ENCODE data around the gene RAB23.
"Not testable (repeated sequence)": the region's sequence is repeated elsewhere in the genome, so short reads cannot be mapped to it uniquely, and the experiment has no call there.

Gene RAB23

GRCh38 chr6:57243526-57243925 lies 21.4 kb upstream of the RAB23 start:
- not testable (repeated sequence) for DNase-seq (ENCODE audit: low read depth in 4 of 4, low spot score in 1 of 4)

- DNase-seq (ENCODE audit: low read depth in 4 of 4, low spot score in 1 of 4) = no peak
Measured at GRCh38 chr6:57242505-57242904, 20.4 kb upstream of the RAB23 start.

- DNase-seq (ENCODE audit: low read depth in 4 of 4, low spot score in 1 of 4) = no peak
Measured at GRCh38 chr6:57226221-57226620, 4.1 kb upstream of the RAB23 start.

GRCh38 chr6:57224769-57225515 lies 2.8 kb upstream of the RAB23 start:
- DNase-seq (ENCODE audit: low read depth in 4 of 4, low spot score in 1 of 4) = no peak

- no peak for DNase-seq (ENCODE audit: low read depth in 4 of 4, low spot score in 1 of 4)
Measured at GRCh38 chr6:57222743-57223077, 603 bp upstream of the RAB23 start.

GRCh38 chr6:57221191-57221935 lies 744 bp downstream of the RAB23 start:
- peak; percentile 1 to 50 (median 18) for DNase-seq (ENCODE audit: low read depth in 4 of 4, low spot score in 1 of 4)

- DNase-seq (ENCODE audit: low read depth in 4 of 4, low spot score in 1 of 4) = no peak
Measured at GRCh38 chr6:57220083-57220703, 1.9 kb downstream of the RAB23 start.

GRCh38 chr6:57217270-57217669 lies 4.8 kb downstream of the RAB23 start:
- no peak for DNase-seq (ENCODE audit: low read depth in 4 of 4, low spot score in 1 of 4)

- DNase-seq (ENCODE audit: low read depth in 4 of 4, low spot score in 1 of 4) = no peak
Measured at GRCh38 chr6:57216235-57217101, 5.6 kb downstream of the RAB23 start.

- no peak for DNase-seq (ENCODE audit: low read depth in 4 of 4, low spot score in 1 of 4)
Measured at GRCh38 chr6:57215260-57215659, 6.8 kb downstream of the RAB23 start.

GRCh38 chr6:57210060-57210459 lies 12.0 kb downstream of the RAB23 start:
- DNase-seq (ENCODE audit: low read depth in 4 of 4, low spot score in 1 of 4) = no peak

GRCh38 chr6:57209030-57209429 lies 13.1 kb downstream of the RAB23 start:
- DNase-seq (ENCODE audit: low read depth in 4 of 4, low spot score in 1 of 4) = no peak

- no peak for DNase-seq (ENCODE audit: low read depth in 4 of 4, low spot score in 1 of 4)
Measured at GRCh38 chr6:57207872-57208271, 14.2 kb downstream of the RAB23 start.

- DNase-seq (ENCODE audit: low read depth in 4 of 4, low spot score in 1 of 4) = no peak
Measured at GRCh38 chr6:57207141-57207540, 15.0 kb downstream of the RAB23 start.

GRCh38 chr6:57205550-57206328 lies 16.4 kb downstream of the RAB23 start:
- no peak for DNase-seq (ENCODE audit: low read depth in 4 of 4, low spot score in 1 of 4)

- DNase-seq (ENCODE audit: low read depth in 4 of 4, low spot score in 1 of 4) = no peak
Measured at GRCh38 chr6:57201718-57202117, 20.4 kb downstream of the RAB23 start.

GRCh38 chr6:57198926-57199636 lies 23.0 kb downstream of the RAB23 start:
- DNase-seq (ENCODE audit: low read depth in 4 of 4, low spot score in 1 of 4) = no peak

GRCh38 chr6:57195457-57195856 lies 26.6 kb downstream of the RAB23 start:
- DNase-seq (ENCODE audit: low read depth in 4 of 4, low spot score in 1 of 4) = no peak

- DNase-seq (ENCODE audit: low read depth in 4 of 4, low spot score in 1 of 4) = no peak
Measured at GRCh38 chr6:57193177-57193576, 28.9 kb downstream of the RAB23 start.

- DNase-seq (ENCODE audit: low read depth in 4 of 4, low spot score in 1 of 4) = no peak
Measured at GRCh38 chr6:57190140-57190539, 32.0 kb downstream of the RAB23 start.

Measured in stimulated activated CD4-positive, alpha-beta T cell treated with anti-CD3 and anti-CD28 coated beads, Interleukin-1b, Interleukin-23, amount 100 ng/mL, for 24 hours (primary cell).